NCI-H2107 (cell line): ENCODE data around the gene FANCE.

Experiments
- DNase-seq: peaks from one replicate; lab custom pipeline; 2025; lab: John Stamatoyannopoulos, UW

FANCE gene

GRCh38 chr6:35484921-35485392, 32.8 kb downstream of the FANCE start:
- DNase-seq: no peak

- no peak for DNase-seq
Measured at GRCh38 chr6:35485402-35485877, 33.3 kb downstream of the FANCE start.

- no peak for DNase-seq
Measured at GRCh38 chr6:35486005-35486925, 34.1 kb downstream of the FANCE start.

- no peak for DNase-seq
Measured at GRCh38 chr6:35487658-35488516, 35.7 kb downstream of the FANCE start.

- no peak for DNase-seq
Measured at GRCh38 chr6:35488517-35488862, 36.4 kb downstream of the FANCE start.

- no peak for DNase-seq
Measured at GRCh38 chr6:35489066-35489465, 36.9 kb downstream of the FANCE start.

- no peak for DNase-seq
Measured at GRCh38 chr6:35489995-35490791, 38.1 kb downstream of the FANCE start.

- no peak for DNase-seq
Measured at GRCh38 chr6:35490821-35491557, 38.9 kb downstream of the FANCE start.

- no peak for DNase-seq
Measured at GRCh38 chr6:35491558-35492257, 39.6 kb downstream of the FANCE start.

- DNase-seq: no peak
Measured at GRCh38 chr6:35492258-35492973, 40.3 kb downstream of the FANCE start.

GRCh38 chr6:35492974-35493284, 40.8 kb downstream of the FANCE start:
- DNase-seq: no peak

GRCh38 chr6:35493307-35493983, 41.3 kb downstream of the FANCE start:
- DNase-seq: no peak

- no peak for DNase-seq
Measured at GRCh38 chr6:35494161-35494563, 42.0 kb downstream of the FANCE start.

GRCh38 chr6:35495258-35496035, 43.3 kb downstream of the FANCE start:
- no peak for DNase-seq

GRCh38 chr6:35496036-35496840, 44.1 kb downstream of the FANCE start:
- no peak for DNase-seq

GRCh38 chr6:35496841-35497570, 44.9 kb downstream of the FANCE start, which contains the start of gene TEAD3:
Gene TEAD3 (minus strand): TSS chr6:35497079.
- no peak for DNase-seq
